DOHH2 (cell line): ENCODE measurements around the gene REP15.

ENCODE experiments used
- H3F3A ChIP-seq: fragments of 200-600 bp; sonication (generic), shearing (Covaris generic); 2 replicates; pipeline ENCODE4 v1.6.0; 2016; ENCODE audit warnings: antibody characterized with exemption, mild to moderate bottlenecking; ENCODE audit not compliant: control insufficient read depth, insufficient read depth
- H3K27ac ChIP-seq: fragments of 200-600 bp; sonication (generic); 2 replicates; pipeline ENCODE4 v1.5.1; 2014; ENCODE audit warnings: low read depth, mild to moderate bottlenecking, low read length, moderate library complexity
- H3K27me3 ChIP-seq: fragments of 200-600 bp; sonication (generic); 2 replicates; pipeline ENCODE4 v1.6.1; 2014; ENCODE audit warnings: mild to moderate bottlenecking, low read length, mixed read lengths; ENCODE audit not compliant: control insufficient read depth
- H3K36me3 ChIP-seq: fragments of 200-600 bp; sonication (generic); 2 replicates; pipeline ENCODE4 v1.6.1; 2014; ENCODE audit warnings: mild to moderate bottlenecking, low read length, moderate library complexity, mixed read lengths; ENCODE audit not compliant: control insufficient read depth
- H3K4me1 ChIP-seq: fragments of 200-600 bp; sonication (generic); 2 replicates; pipeline ENCODE4 v1.6.1; 2014; ENCODE audit warnings: mild to moderate bottlenecking, low read length, mixed read lengths; ENCODE audit not compliant: control insufficient read depth
- H3K4me2 ChIP-seq: fragments of 200-600 bp; sonication (generic); 2 replicates; pipeline ENCODE4 v1.6.0; 2014; ENCODE audit warnings: mild to moderate bottlenecking, low read length, moderate library complexity
- H3K4me3 ChIP-seq: fragments of 200-600 bp; sonication (generic); 2 replicates; pipeline ENCODE4 v1.5.1; 2014; ENCODE audit warnings: mild to moderate bottlenecking, low read length, mixed read lengths
- H3K79me2 ChIP-seq: fragments of 200-600 bp; sonication (generic); 2 replicates; pipeline ENCODE4 v1.6.1; 2014; ENCODE audit warnings: mild to moderate bottlenecking, low read length, mixed read lengths; ENCODE audit not compliant: control insufficient read depth
- H3K9me2 ChIP-seq: fragments of 200-600 bp; sonication (generic); replicated peaks from 2 replicates; pipeline ENCODE4 v1.6.1; 2014; ENCODE audit warnings: mild to moderate bottlenecking, low read length, mixed read lengths; ENCODE audit not compliant: control insufficient read depth
- H3K9me3 ChIP-seq: fragments of 200-600 bp; sonication (generic); 2 replicates; pipeline ENCODE4 v1.6.1; 2014; ENCODE audit warnings: antibody characterized with exemption, low read length, mixed read lengths; ENCODE audit not compliant: control insufficient read depth, insufficient read depth
- H4K20me1 ChIP-seq: fragments of 200-600 bp; sonication (generic); 2 replicates; pipeline ENCODE4 v1.6.0; 2014; ENCODE audit warnings: low read depth, mild to moderate bottlenecking, antibody characterized with exemption, low read length, moderate library complexity; ENCODE audit not compliant: control insufficient read depth, insufficient read depth
- CTCF ChIP-seq: fragments of 200-600 bp; sonication (generic); IDR thresholded peaks from one replicate; pipeline ENCODE4 v1.5.1; 2014; ENCODE audit warnings: antibody characterized with exemption, mild to moderate bottlenecking, low read depth, low read length; ENCODE audit not compliant: poor library complexity, severe bottlenecking
- EZH2phosphoT487 ChIP-seq: fragments of 200-600 bp; sonication (generic); IDR thresholded peaks from 2 replicates; pipeline ENCODE4 v1.6.1; 2017; ENCODE audit warnings: borderline replicate concordance, mild to moderate bottlenecking, antibody characterized with exemption, low read length, moderate library complexity, mixed read lengths

Gene REP15

GRCh38 chr12:27696864-27697564 is 767 bp downstream of the REP15 start:
- no peaks in the 10 kb centered on the region for H3K36me3 ChIP-seq
- no peaks in the 10 kb centered on the region for H3K4me1 ChIP-seq

GRCh38 chr12:27703720-27704452 is 7.6 kb downstream of the REP15 start:
- no peaks in the 10 kb centered on the region for H3K4me1 ChIP-seq
- 0 out of 2 replicates have a peak, but pooled peaks cover 4% of the 10 kb centered on the region for H3K27me3 ChIP-seq
- no peaks in the 10 kb centered on the region for H3K9me3 ChIP-seq
- no peaks in the 10 kb centered on the region for H4K20me1 ChIP-seq
- no peak overlapping the region for H3K27ac ChIP-seq
- no peak overlapping the region for H3K4me2 ChIP-seq
- no peaks in the 10 kb centered on the region for H3K79me2 ChIP-seq
- no peak for TF ChIP-seq EZH2phosphoT487
- TF ChIP-seq CTCF = peak; percentile 84
- H3F3A ChIP-seq = no peaks in the 10 kb centered on the region
- no peaks in the 10 kb centered on the region for H3K36me3 ChIP-seq
- H3K9me2 ChIP-seq = no peaks in the 10 kb centered on the region
- H3K4me3 ChIP-seq = no peak overlapping the region

More at GRCh38 chr12:27696864-27697564, 767 bp downstream of the REP15 start:
- Histone ChIP-seq H3K79me2 (no peaks in the 10 kb centered on the region), H3F3A (no peaks in the 10 kb centered on the region), H3K4me2 (no peak overlapping the region), H3K27ac (no peak overlapping the region), H3K9me3 (no peaks in the 10 kb centered on the region), H3K27me3 (0 out of 2 replicates have a peak, but pooled peaks cover 4% of the 10 kb centered on the region), H3K9me2 (no peaks in the 10 kb centered on the region), H3K4me3 (no peak overlapping the region), H4K20me1 (no peaks in the 10 kb centered on the region)
- TF ChIP-seq EZH2phosphoT487 = no peak
- TF ChIP-seq CTCF = no peak

- no peak overlapping the region for H3K4me2 ChIP-seq
- H3K27me3 ChIP-seq = no peaks in the 10 kb centered on the region
- peaks cover 5% of the 10 kb centered on the region for H3K4me1 ChIP-seq
- TF ChIP-seq CTCF (peak; percentile 46), EZH2phosphoT487 (no peak)
- H3K36me3 ChIP-seq = no peaks in the 10 kb centered on the region
- H3F3A ChIP-seq = no peaks in the 10 kb centered on the region
- H3K27ac ChIP-seq = no peak overlapping the region
- no peaks in the 10 kb centered on the region for H4K20me1 ChIP-seq
- H3K9me2 ChIP-seq = no peaks in the 10 kb centered on the region
- no peaks in the 10 kb centered on the region for H3K79me2 ChIP-seq
- no peaks in the 10 kb centered on the region for H3K9me3 ChIP-seq
- H3K4me3 ChIP-seq = no peak overlapping the region
Observed at GRCh38 chr12:27705263-27705662, 9.0 kb downstream of the REP15 start.
